Right lobe of liver (tissue), 4 donors: Measurements from ENCODE around the gene CCDC138.

Experiments used
- CTCF ChIP-seq, 4 donors: fragments of 200-600 bp in 3 of 4; fragments of 450-650 bp in 1 of 4; IDR thresholded peaks; one replicate each; pipeline versions ENCODE4 v1.5.1 to v1.8.0; 2016 to 2022; ENCODE audit warnings: antibody characterized with exemption in 4 of 4, mild to moderate bottlenecking in 2 of 4
- POLR2A ChIP-seq: fragments of 450-650 bp; IDR thresholded peaks from one replicate; pipeline ENCODE4 v1.6.1; 2017; ENCODE audit warnings: antibody characterized with exemption, mild to moderate bottlenecking
- donor health status: DM: no; HTN: no; CAD: no.
- donor health status: DM: no; HTN: no; CAD: no.
- donor health status: DM: no; HTN: yes; CAD: no.

DNA sequence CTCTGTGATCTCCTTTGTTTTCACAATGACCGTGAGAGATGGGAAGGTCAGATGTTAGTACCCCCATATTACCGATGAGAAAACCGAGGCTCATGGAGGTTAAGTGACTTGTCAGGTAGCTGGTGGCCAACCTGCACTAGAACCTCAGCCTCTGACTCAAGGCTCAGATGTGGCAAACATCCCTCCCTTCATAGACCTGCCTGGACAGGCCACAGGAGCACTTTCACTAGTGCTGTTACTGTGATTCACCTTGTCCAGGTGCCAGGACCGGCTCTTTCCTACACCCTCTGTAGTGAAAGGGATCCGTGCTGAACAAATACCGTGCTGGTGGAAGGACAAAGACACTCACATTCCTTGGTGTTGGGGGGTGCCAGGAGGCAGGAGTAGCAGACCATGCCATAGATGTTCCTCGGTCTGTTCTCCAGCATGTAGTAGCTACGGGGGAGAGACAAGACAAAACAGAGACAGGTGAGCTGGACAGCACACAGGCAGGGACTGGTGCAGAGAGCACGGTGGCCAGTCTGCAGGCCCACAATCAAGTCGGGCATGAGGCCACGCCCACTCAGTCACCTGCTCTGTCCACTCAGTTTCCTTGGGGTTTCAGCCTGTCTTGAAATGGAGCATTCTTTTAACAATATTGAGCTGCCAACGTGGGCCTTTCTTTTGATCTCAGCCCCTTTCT lies 136.6 kb downstream of the CCDC138 start:
- TF ChIP-seq CTCF (IDR thresholded peaks at IDR 0.05) = no peak
- TF ChIP-seq POLR2A = no peak
